ENCODE data around the gene CT55. TPM values are rescaled to one million over a fixed set of nuclear protein-coding genes. Genes with fewer than 3 reads are reported as not detected.

CT55 gene
- total and polyA plus RNA-seq, 2 of the 8 experiments (the other 6 are each of a cell fraction or from before 2014, with no cell fraction given): 0.15 TPM; not detected in 1

Other genes with a start within 250 kb of the CT55 start
- 2.1 and 2.3 TPM in 2 replicates for gene SMIM10, start 180.4 kb downstream of the CT55 start, total RNA-seq (2021; fragmentation: NEBNext Ultra II Directional; extraction: Animal tissue kit (Norgen Biotek cat#: 25700))
- gene SMIM10, start 180.4 kb downstream of the CT55 start, polyA plus RNA-seq (2011; rRNA removed): 2.8 and 4.6 TPM in 2 replicates
- gene RTL8B, start 148.9 kb downstream of the CT55 start, total RNA-seq (2021; fragmentation: NEBNext Ultra II Directional; extraction: Animal tissue kit (Norgen Biotek cat#: 25700)): 6.2 and 6.4 TPM in 2 replicates
- 5.0 and 7.1 TPM in 2 replicates for gene RTL8B, start 148.9 kb downstream of the CT55 start, polyA plus RNA-seq (2011; rRNA removed)
- gene RTL8C, start 139.0 kb downstream of the CT55 start, total RNA-seq (2021; fragmentation: NEBNext Ultra II Directional; extraction: Animal tissue kit (Norgen Biotek cat#: 25700)): 59.0 and 68.0 TPM in 2 replicates
- 92.1 and 128 TPM in 2 replicates for gene RTL8C, start 139.0 kb downstream of the CT55 start, polyA plus RNA-seq (2011; rRNA removed)
- gene RTL8A, start 119.3 kb downstream of the CT55 start, total RNA-seq (2021; fragmentation: NEBNext Ultra II Directional; extraction: Animal tissue kit (Norgen Biotek cat#: 25700)): 32.2 and 34.3 TPM in 2 replicates
- 139 and 142 TPM in 2 replicates for gene RTL8A, start 119.3 kb downstream of the CT55 start, polyA plus RNA-seq (2011; rRNA removed)
- 4.2 TPM in 2 replicates for gene SMIM10L2B, start 72.7 kb downstream of the CT55 start, total RNA-seq (2021; fragmentation: NEBNext Ultra II Directional; extraction: Animal tissue kit (Norgen Biotek cat#: 25700))
- 4.6 and 7.7 TPM in 2 replicates for gene SMIM10L2B, start 72.7 kb downstream of the CT55 start, polyA plus RNA-seq (2011; rRNA removed)
- not detected in 2 replicates for gene ETDB, start 50.9 kb downstream of the CT55 start, total RNA-seq (2021; fragmentation: NEBNext Ultra II Directional; extraction: Animal tissue kit (Norgen Biotek cat#: 25700))
- gene ETDB, start 50.9 kb downstream of the CT55 start, polyA plus RNA-seq (2011; rRNA removed): not detected in 2 replicates
- not detected in 2 replicates for gene ETDA, start 80.7 kb upstream of the CT55 start, total RNA-seq (2021; fragmentation: NEBNext Ultra II Directional; extraction: Animal tissue kit (Norgen Biotek cat#: 25700))
- gene ETDA, start 80.7 kb upstream of the CT55 start, polyA plus RNA-seq (2011; rRNA removed): not detected in 2 replicates
- not detected in 2 replicates for gene ETDC, start 138.1 kb upstream of the CT55 start, total RNA-seq (2021; fragmentation: NEBNext Ultra II Directional; extraction: Animal tissue kit (Norgen Biotek cat#: 25700))
- gene ETDC, start 138.1 kb upstream of the CT55 start, polyA plus RNA-seq (2011; rRNA removed): not detected in 2 replicates
- gene ZNF75D, start 172.7 kb upstream of the CT55 start, total RNA-seq (2021; fragmentation: NEBNext Ultra II Directional; extraction: Animal tissue kit (Norgen Biotek cat#: 25700)): 6.0 and 6.6 TPM in 2 replicates
- gene ZNF75D, start 172.7 kb upstream of the CT55 start, polyA plus RNA-seq (2011; rRNA removed): 4.6 and 7.4 TPM in 2 replicates
- 5.8 and 6.7 TPM in 2 replicates for gene ZNF449, start 173.4 kb upstream of the CT55 start, total RNA-seq (2021; fragmentation: NEBNext Ultra II Directional; extraction: Animal tissue kit (Norgen Biotek cat#: 25700))
- gene ZNF449, start 173.4 kb upstream of the CT55 start, polyA plus RNA-seq (2011; rRNA removed): 1.4 and 2.9 TPM in 2 replicates